CD4-positive, alpha-beta T cell treated with Interferon gamma for 1 hour (primary cell): Measurements from ENCODE around the gene UGT2B28.
"Not testable (repeated sequence)": the region's sequence is repeated elsewhere in the genome, so short reads cannot be mapped to it uniquely, and the experiment has no call there.

ENCODE experiments used
- DNase-seq: peaks from one replicate; pipeline ENCODE4 v3.0.0-alpha.2; 2020

UGT2B28 gene

DNA sequence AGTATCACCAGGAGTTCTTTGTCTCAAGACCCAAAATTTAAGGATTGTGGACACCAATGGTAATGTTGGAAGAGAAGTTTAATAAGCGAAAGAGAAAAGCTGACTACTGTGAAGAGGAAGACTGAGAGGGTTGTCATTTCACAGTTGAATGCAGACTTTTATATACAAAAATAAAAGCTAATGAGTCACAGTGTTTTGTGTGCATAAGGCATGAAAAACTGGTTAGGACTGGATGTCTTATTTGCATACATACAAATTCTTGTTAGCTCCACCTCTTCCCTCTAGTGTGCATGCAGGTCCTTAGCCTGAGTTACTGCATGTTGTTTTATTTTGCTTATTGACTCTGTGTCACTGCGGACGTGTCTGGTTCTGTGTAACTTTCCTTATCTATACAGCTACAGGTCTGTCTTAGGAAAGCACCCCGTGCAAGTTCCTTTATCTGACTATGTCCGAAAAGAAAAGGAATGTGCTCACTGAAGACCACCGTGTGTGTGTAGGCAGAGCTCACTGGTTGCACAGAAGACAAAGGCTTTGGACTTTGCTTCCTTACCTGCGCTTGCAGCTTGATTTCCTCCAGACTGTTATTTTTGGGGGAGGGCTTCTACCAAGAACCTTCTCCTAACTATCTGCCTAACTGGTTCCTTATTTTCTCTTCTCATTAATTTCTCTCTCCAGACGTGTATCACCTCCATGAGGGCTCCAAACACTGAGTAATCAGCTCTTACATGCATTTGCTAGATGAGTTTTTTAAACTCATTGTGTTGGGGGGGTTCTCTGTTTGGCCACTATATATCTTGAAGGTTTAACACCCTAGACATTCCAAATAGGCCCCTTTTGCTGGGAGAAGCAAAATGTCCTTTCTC lies 63.5 kb downstream of the UGT2B28 start:
- not testable (repeated sequence) for DNase-seq
